ENCODE results near the gene IER2. TPM values are rescaled to one million over a fixed set of nuclear protein-coding genes. Genes with fewer than 3 reads are reported as not detected.
A peak's percentile ranks its signal among the peaks of the same experiment; 100 is the strongest.

The IER2 gene
- total RNA-seq, 1 donor from 2014 or later = 13.7 TPM

- Histone ChIP-seq H3K4me3 (no peak overlapping the region), H3K36me3 (no peaks in the 10 kb centered on the region), H4K20me1 (ENCODE audit: low read depth) (peaks cover 74% of the 10 kb centered on the region), H3K9ac (no peak overlapping the region), H3K79me2 (ENCODE audit: low read depth) (peaks cover 84% of the 10 kb centered on the region), H3F3A (ENCODE audit: low read depth) (peaks cover 14% of the 10 kb centered on the region), H3K27ac (no peak overlapping the region), H3K4me1 (peaks cover 16% of the 10 kb centered on the region), H3K27me3 (no peaks in the 10 kb centered on the region), H3K4me2 (no peak overlapping the region), H2AFZ (replicated peaks) (no peak overlapping the region), H3K9me3 (ENCODE audit: low read depth) (no peaks in the 10 kb centered on the region)
- no peak for TF ChIP-seq EZH2 (IDR thresholded peaks at IDR 0.05)
- no peak for TF ChIP-seq EZH2phosphoT487 (IDR thresholded peaks at IDR 0.05)
- no peak for TF ChIP-seq CTCF (IDR thresholded peaks at IDR 0.05)
- Mint-ChIP-seq H3K9me3 (no peaks in the 10 kb centered on the region), H3K4me3 (peak overlapping the region; percentile 21), H3K27ac (no peak overlapping the region), H3K27me3 (ENCODE audit: insufficient read depth, low read depth) (peaks cover 11% of the 10 kb centered on the region), H3K36me3 (peaks cover 9% of the 10 kb centered on the region), H3K4me1 (peaks cover 49% of the 10 kb centered on the region)
- DNase-seq (ENCODE audit: low spot score) = no peak
These were observed 29.4 kb upstream of the IER2 start for GRCh38 chr19:13120817-13121216.

- Mint-ChIP-seq H3K36me3 (peaks cover 9% of the 10 kb centered on the region), H3K27ac (peak overlapping the region; percentile 59), H3K27me3 (ENCODE audit: insufficient read depth, low read depth) (peaks cover 11% of the 10 kb centered on the region), H3K4me3 (no peak overlapping the region), H3K9me3 (no peaks in the 10 kb centered on the region), H3K4me1 (peaks cover 43% of the 10 kb centered on the region)
- H3K4me1 ChIP-seq = peaks cover 15% of the 10 kb centered on the region
- H3K4me2 ChIP-seq = no peak overlapping the region
- H3K36me3 ChIP-seq = no peaks in the 10 kb centered on the region
- no peak overlapping the region for H2AFZ ChIP-seq (replicated peaks)
- no peak for DNase-seq (ENCODE audit: low spot score)
- no peaks in the 10 kb centered on the region for H3K9me3 ChIP-seq (ENCODE audit: low read depth)
- no peaks in the 10 kb centered on the region for H3K27me3 ChIP-seq
- peaks cover 83% of the 10 kb centered on the region for H4K20me1 ChIP-seq (ENCODE audit: low read depth)
- H3K79me2 ChIP-seq (ENCODE audit: low read depth) = peaks cover 88% of the 10 kb centered on the region
- no peak overlapping the region for H3K27ac ChIP-seq
- H3K9ac ChIP-seq = no peak overlapping the region
- peaks cover 10% of the 10 kb centered on the region for H3F3A ChIP-seq (ENCODE audit: low read depth)
- TF ChIP-seq EZH2 (IDR thresholded peaks at IDR 0.05) = no peak
- no peak for TF ChIP-seq EZH2phosphoT487 (IDR thresholded peaks at IDR 0.05)
- TF ChIP-seq CTCF (IDR thresholded peaks at IDR 0.05) = no peak
- no peak overlapping the region for H3K4me3 ChIP-seq
These were observed 28.5 kb upstream of the IER2 start for GRCh38 chr19:13121551-13122274.

GRCh38 chr19:13122275-13122878 is 27.8 kb upstream of the IER2 start:
- Histone ChIP-seq H3F3A (ENCODE audit: low read depth) (peaks cover 4% of the 10 kb centered on the region), H3K4me3 (no peak overlapping the region), H3K4me1 (peaks cover 15% of the 10 kb centered on the region), H3K36me3 (no peaks in the 10 kb centered on the region), H3K9ac (no peak overlapping the region), H2AFZ (replicated peaks) (no peak overlapping the region), H3K9me3 (ENCODE audit: low read depth) (no peaks in the 10 kb centered on the region), H3K4me2 (no peak overlapping the region), H4K20me1 (ENCODE audit: low read depth) (peaks cover 90% of the 10 kb centered on the region), H3K79me2 (ENCODE audit: low read depth) (peaks cover 94% of the 10 kb centered on the region), H3K27ac (no peak overlapping the region), H3K27me3 (no peaks in the 10 kb centered on the region)
- Mint-ChIP-seq H3K27ac (peak overlapping the region; percentile 59), H3K4me3 (peak overlapping the region; percentile 1), H3K36me3 (peaks cover 9% of the 10 kb centered on the region), H3K27me3 (ENCODE audit: insufficient read depth, low read depth) (peaks cover 11% of the 10 kb centered on the region), H3K4me1 (peaks cover 40% of the 10 kb centered on the region), H3K9me3 (no peaks in the 10 kb centered on the region)
- no peak for DNase-seq (ENCODE audit: low spot score)
- no peak for TF ChIP-seq EZH2phosphoT487 (IDR thresholded peaks at IDR 0.05)
- TF ChIP-seq CTCF (IDR thresholded peaks at IDR 0.05) = no peak
- TF ChIP-seq EZH2 (IDR thresholded peaks at IDR 0.05) = no peak
